Subcutaneous adipose tissue (tissue), 4 donors: ENCODE results near the gene GAL3ST3. TPM values are rescaled to one million over a fixed set of nuclear protein-coding genes. Genes with fewer than 3 reads are reported as not detected.

Experiments used
- total RNA-seq, 4 donors: library from RNA; depleted of rRNA; stranded (reverse); fragments of >200 nt; gene quantifications; one replicate each; pipeline ENCODE4 v1.1.0, GENCODE V29; 2016
- TF ChIP-seq, protein P1 (sequence below): fragments of 450-650 bp; IDR thresholded peaks from one replicate; pipeline ENCODE4 v1.5.1; 2016; ENCODE audit warnings: low read depth, mild to moderate bottlenecking, control low read depth, antibody characterized with exemption, moderate library complexity

The GAL3ST3 gene
- total RNA-seq, 4 donors from 2014 or later, result 0.38 TPM; not detected in 3

GRCh38 chr11:66008468-66009101 is 40.4 kb downstream of the GAL3ST3 start:
- TF ChIP-seq, protein P1, sequence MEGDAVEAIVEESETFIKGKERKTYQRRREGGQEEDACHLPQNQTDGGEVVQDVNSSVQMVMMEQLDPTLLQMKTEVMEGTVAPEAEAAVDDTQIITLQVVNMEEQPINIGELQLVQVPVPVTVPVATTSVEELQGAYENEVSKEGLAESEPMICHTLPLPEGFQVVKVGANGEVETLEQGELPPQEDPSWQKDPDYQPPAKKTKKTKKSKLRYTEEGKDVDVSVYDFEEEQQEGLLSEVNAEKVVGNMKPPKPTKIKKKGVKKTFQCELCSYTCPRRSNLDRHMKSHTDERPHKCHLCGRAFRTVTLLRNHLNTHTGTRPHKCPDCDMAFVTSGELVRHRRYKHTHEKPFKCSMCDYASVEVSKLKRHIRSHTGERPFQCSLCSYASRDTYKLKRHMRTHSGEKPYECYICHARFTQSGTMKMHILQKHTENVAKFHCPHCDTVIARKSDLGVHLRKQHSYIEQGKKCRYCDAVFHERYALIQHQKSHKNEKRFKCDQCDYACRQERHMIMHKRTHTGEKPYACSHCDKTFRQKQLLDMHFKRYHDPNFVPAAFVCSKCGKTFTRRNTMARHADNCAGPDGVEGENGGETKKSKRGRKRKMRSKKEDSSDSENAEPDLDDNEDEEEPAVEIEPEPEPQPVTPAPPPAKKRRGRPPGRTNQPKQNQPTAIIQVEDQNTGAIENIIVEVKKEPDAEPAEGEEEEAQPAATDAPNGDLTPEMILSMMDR, result no peak

GRCh38 chr11:66008095-66008467 is 40.9 kb downstream of the GAL3ST3 start:
- TF ChIP-seq, protein P1, result no peak

DNA sequence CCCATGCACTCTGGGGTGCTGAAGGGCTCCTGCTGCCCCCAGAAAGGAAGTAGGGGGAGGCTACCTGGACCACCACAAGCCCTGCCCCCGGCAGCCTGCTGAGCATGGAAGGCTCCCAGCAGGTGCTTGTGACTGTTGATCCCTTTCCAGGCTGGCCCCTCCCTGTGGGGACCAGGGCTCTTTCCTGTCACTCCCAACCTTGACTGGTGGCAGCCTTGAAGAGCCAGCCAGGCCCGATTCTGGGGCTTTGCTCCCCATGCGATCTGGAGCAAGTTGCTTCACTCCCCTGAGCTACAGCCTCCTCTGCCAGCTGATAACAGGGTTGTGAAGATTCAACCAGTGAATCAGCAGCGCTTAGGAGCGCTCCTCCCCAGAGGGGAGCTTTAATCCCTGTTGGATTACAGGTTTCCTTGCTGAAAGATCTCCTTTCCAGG is 41.7 kb downstream of the GAL3ST3 start:
- TF ChIP-seq, protein P1, result no peak

DNA sequence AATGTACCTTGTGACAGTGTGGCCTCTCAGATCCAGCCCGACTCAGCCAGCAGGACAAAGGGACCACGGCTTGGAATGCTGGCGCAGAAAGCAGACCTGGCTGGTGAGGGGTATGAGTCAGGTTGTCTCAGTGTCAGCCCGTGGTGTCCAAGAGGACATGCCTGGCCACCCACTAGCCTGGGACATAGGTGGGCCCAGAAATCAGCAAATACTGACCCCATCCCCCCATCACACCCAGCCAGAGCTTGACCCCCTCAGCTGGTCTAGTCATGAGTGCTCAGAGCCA is 42.1 kb downstream of the GAL3ST3 start:
- TF ChIP-seq, protein P1, result no peak

GRCh38 chr11:66006134-66006890 is 42.6 kb downstream of the GAL3ST3 start:
- TF ChIP-seq, protein P1, result no peak

GRCh38 chr11:66004186-66004585 is 44.8 kb downstream of the GAL3ST3 start:
- TF ChIP-seq, protein P1, result no peak

GRCh38 chr11:66003291-66003690 is 45.7 kb downstream of the GAL3ST3 start:
- TF ChIP-seq, protein P1, result no peak
